ENCODE measurements around the gene ZBTB45. TPM values are rescaled to one million over a fixed set of nuclear protein-coding genes. Genes with fewer than 3 reads are reported as not detected.
"Not testable (repeated sequence)": the region's sequence is repeated elsewhere in the genome, so short reads cannot be mapped to it uniquely, and the experiment has no call there.

ZBTB45 gene
- polyA plus RNA-seq, 2 donors: 6.4 to 7.4 TPM

- H3K4me3 ChIP-seq (ENCODE audit: low read depth in 1 of 2, low read length in 2 of 2): peak within 1 kb of the TSS; percentile 66
- no peaks in the 10 kb centered on the region for H3K9me3 ChIP-seq (ENCODE audit: control insufficient read depth in 2 of 2, insufficient read depth in 1 of 2, low read depth in 1 of 2, low read length in 1 of 2)
- peak within 1 kb of the TSS; percentile 90 to 94 for H3K27ac ChIP-seq (ENCODE audit: low read depth in 2 of 2, low read length in 1 of 2)
- no peaks in the 10 kb centered on the region for H3K27me3 ChIP-seq (ENCODE audit: control insufficient read depth in 1 of 2, insufficient read depth in 2 of 2, low read length in 2 of 2)
- H3K36me3 ChIP-seq (ENCODE audit: control insufficient read depth in 2 of 2, insufficient read depth in 2 of 2, low read length in 1 of 2): peaks cover 10 to 32% of the 10 kb centered on the region in 2 donors
- 0 to 1% methylated on average over 64 of the region's 64 CpGs for WGBS, 2 donors
- H3K4me1 ChIP-seq (ENCODE audit: control insufficient read depth in 2 of 2, insufficient read depth in 2 of 2, low read length in 1 of 2): peaks cover 12 to 13% of the 10 kb centered on the region in 2 donors
Measured at GRCh38 chr19:58475714-58476497, 43.7 kb downstream of the ZBTB45 start, which contains the start of gene ZNF446. ZNF446 (plus strand) TSS chr19:58476352; CDS start chr19:58477219, 867 bp downstream.

GRCh38 chr19:58474997-58475713 lies 44.5 kb downstream of the ZBTB45 start:
- WGBS, 2 donors: 20 to 23% methylated on average over 27 of the region's 27 CpGs

GRCh38 chr19:58474291-58474996 lies 45.2 kb downstream of the ZBTB45 start:
- no peaks in the 10 kb centered on the region for H3K9me3 ChIP-seq (ENCODE audit: control insufficient read depth in 2 of 2, insufficient read depth in 1 of 2, low read depth in 1 of 2, low read length in 1 of 2)
- no peak overlapping the region for H3K27ac ChIP-seq (ENCODE audit: low read depth in 2 of 2, low read length in 1 of 2)
- no peak overlapping the region for H3K4me3 ChIP-seq (ENCODE audit: low read depth in 1 of 2, low read length in 2 of 2)
- H3K4me1 ChIP-seq (ENCODE audit: control insufficient read depth in 2 of 2, insufficient read depth in 2 of 2, low read length in 1 of 2): peaks cover 12 to 13% of the 10 kb centered on the region in 2 donors
- H3K27me3 ChIP-seq (ENCODE audit: control insufficient read depth in 1 of 2, insufficient read depth in 2 of 2, low read length in 2 of 2): no peaks in the 10 kb centered on the region
- H3K36me3 ChIP-seq (ENCODE audit: control insufficient read depth in 2 of 2, insufficient read depth in 2 of 2, low read length in 1 of 2): peaks cover 18 to 31% of the 10 kb centered on the region in 2 donors
- 84 to 89% methylated on average over 12 of the region's 12 CpGs for WGBS, 2 donors

More at GRCh38 chr19:58474997-58475713, 44.5 kb downstream of the ZBTB45 start:
- H3K4me1 ChIP-seq (ENCODE audit: control insufficient read depth in 2 of 2, insufficient read depth in 2 of 2, low read length in 1 of 2): peaks cover 12 to 13% of the 10 kb centered on the region in 2 donors
- peaks cover 11 to 34% of the 10 kb centered on the region in 2 donors for H3K36me3 ChIP-seq (ENCODE audit: control insufficient read depth in 2 of 2, insufficient read depth in 2 of 2, low read length in 1 of 2)
- H3K9me3 ChIP-seq (ENCODE audit: control insufficient read depth in 2 of 2, insufficient read depth in 1 of 2, low read depth in 1 of 2, low read length in 1 of 2): no peaks in the 10 kb centered on the region
- peak overlapping the region; percentile 66 for H3K4me3 ChIP-seq (ENCODE audit: low read depth in 1 of 2, low read length in 2 of 2)
- H3K27ac ChIP-seq (ENCODE audit: low read depth in 2 of 2, low read length in 1 of 2): peak overlapping the region; percentile 90 to 94
- no peaks in the 10 kb centered on the region for H3K27me3 ChIP-seq (ENCODE audit: control insufficient read depth in 1 of 2, insufficient read depth in 2 of 2, low read length in 2 of 2)

- Histone ChIP-seq H3K36me3 (ENCODE audit: control insufficient read depth in 2 of 2, insufficient read depth in 2 of 2, low read length in 1 of 2) (peaks cover 21 to 36% of the 10 kb centered on the region in 2 donors), H3K27me3 (ENCODE audit: control insufficient read depth in 1 of 2, insufficient read depth in 2 of 2, low read length in 2 of 2) (no peaks in the 10 kb centered on the region), H3K9me3 (ENCODE audit: control insufficient read depth in 2 of 2, insufficient read depth in 1 of 2, low read depth in 1 of 2, low read length in 1 of 2) (no peaks in the 10 kb centered on the region), H3K27ac (ENCODE audit: low read depth in 2 of 2, low read length in 1 of 2) (no peak overlapping the region), H3K4me1 (ENCODE audit: control insufficient read depth in 2 of 2, insufficient read depth in 2 of 2, low read length in 1 of 2) (peaks cover 12 to 13% of the 10 kb centered on the region in 2 donors), H3K4me3 (ENCODE audit: low read depth in 1 of 2, low read length in 2 of 2) (no peak overlapping the region)
Measured at GRCh38 chr19:58473775-58474174, 45.8 kb downstream of the ZBTB45 start.

- no peak overlapping the region for H3K4me3 ChIP-seq (ENCODE audit: low read depth in 1 of 2, low read length in 2 of 2)
- no peaks in the 10 kb centered on the region for H3K9me3 ChIP-seq (ENCODE audit: control insufficient read depth in 2 of 2, insufficient read depth in 1 of 2, low read depth in 1 of 2, low read length in 1 of 2)
- WGBS, 2 donors: 95 to 96% methylated on average over 39 of the region's 39 CpGs
Measured at GRCh38 chr19:58471736-58472135, 47.9 kb downstream of the ZBTB45 start.

GRCh38 chr19:58470837-58471543 lies 48.6 kb downstream of the ZBTB45 start:
- H3K27ac ChIP-seq (ENCODE audit: low read depth in 2 of 2, low read length in 1 of 2); H3K27me3 ChIP-seq (ENCODE audit: control insufficient read depth in 1 of 2, insufficient read depth in 2 of 2, low read length in 2 of 2); H3K4me3 ChIP-seq (ENCODE audit: low read depth in 1 of 2, low read length in 2 of 2); H3K9me3 ChIP-seq (ENCODE audit: control insufficient read depth in 2 of 2, insufficient read depth in 1 of 2, low read depth in 1 of 2, low read length in 1 of 2): not testable (repeated sequence)
- 93 to 95% methylated on average over 22 to 43 of the region's 53 CpGs for WGBS, 2 donors
- Histone ChIP-seq H3K4me1 (ENCODE audit: control insufficient read depth in 2 of 2, insufficient read depth in 2 of 2, low read length in 1 of 2) (peaks cover 6 to 11% of the 10 kb centered on the region in 2 donors), H3K36me3 (ENCODE audit: control insufficient read depth in 2 of 2, insufficient read depth in 2 of 2, low read length in 1 of 2) (peaks cover 21 to 32% of the 10 kb centered on the region in 2 donors)

More at GRCh38 chr19:58471736-58472135, 47.9 kb downstream of the ZBTB45 start:
- no peaks in the 10 kb centered on the region for H3K27me3 ChIP-seq (ENCODE audit: control insufficient read depth in 1 of 2, insufficient read depth in 2 of 2, low read length in 2 of 2)
- peaks cover 11 to 12% of the 10 kb centered on the region in 2 donors for H3K4me1 ChIP-seq (ENCODE audit: control insufficient read depth in 2 of 2, insufficient read depth in 2 of 2, low read length in 1 of 2)
- H3K36me3 ChIP-seq (ENCODE audit: control insufficient read depth in 2 of 2, insufficient read depth in 2 of 2, low read length in 1 of 2): peaks cover 21 to 32% of the 10 kb centered on the region in 2 donors
- no peak overlapping the region for H3K27ac ChIP-seq (ENCODE audit: low read depth in 2 of 2, low read length in 1 of 2)

- peaks cover 4 to 11% of the 10 kb centered on the region in 2 donors for H3K4me1 ChIP-seq (ENCODE audit: control insufficient read depth in 2 of 2, insufficient read depth in 2 of 2, low read length in 1 of 2)
- WGBS, 2 donors: 90 to 92% methylated on average over 17 of the region's 17 CpGs
- H3K4me3 ChIP-seq (ENCODE audit: low read depth in 1 of 2, low read length in 2 of 2): no peak overlapping the region
- no peaks in the 10 kb centered on the region for H3K9me3 ChIP-seq (ENCODE audit: control insufficient read depth in 2 of 2, insufficient read depth in 1 of 2, low read depth in 1 of 2, low read length in 1 of 2)
- no peak overlapping the region for H3K27ac ChIP-seq (ENCODE audit: low read depth in 2 of 2, low read length in 1 of 2)
- peaks cover 21 to 32% of the 10 kb centered on the region in 2 donors for H3K36me3 ChIP-seq (ENCODE audit: control insufficient read depth in 2 of 2, insufficient read depth in 2 of 2, low read length in 1 of 2)
- no peaks in the 10 kb centered on the region for H3K27me3 ChIP-seq (ENCODE audit: control insufficient read depth in 1 of 2, insufficient read depth in 2 of 2, low read length in 2 of 2)
Measured at GRCh38 chr19:58469241-58470013, 50.2 kb downstream of the ZBTB45 start.

GRCh38 chr19:58468216-58468839 lies 51.3 kb downstream of the ZBTB45 start:
- Histone ChIP-seq H3K9me3 (ENCODE audit: control insufficient read depth in 2 of 2, insufficient read depth in 1 of 2, low read depth in 1 of 2, low read length in 1 of 2) (no peaks in the 10 kb centered on the region), H3K27ac (ENCODE audit: low read depth in 2 of 2, low read length in 1 of 2) (no peak overlapping the region), H3K4me1 (ENCODE audit: control insufficient read depth in 2 of 2, insufficient read depth in 2 of 2, low read length in 1 of 2) (peaks cover 4 to 11% of the 10 kb centered on the region in 2 donors), H3K36me3 (ENCODE audit: control insufficient read depth in 2 of 2, insufficient read depth in 2 of 2, low read length in 1 of 2) (peaks cover 21 to 32% of the 10 kb centered on the region in 2 donors), H3K4me3 (ENCODE audit: low read depth in 1 of 2, low read length in 2 of 2) (peak overlapping the region in 1 of 2 donors; percentile 18), H3K27me3 (ENCODE audit: control insufficient read depth in 1 of 2, insufficient read depth in 2 of 2, low read length in 2 of 2) (no peaks in the 10 kb centered on the region)
- WGBS, 2 donors: 47% methylated on average over 5 of the region's 5 CpGs
